Measurements from ENCODE around the gene GALNT5. TPM values are rescaled to one million over a fixed set of nuclear protein-coding genes. Genes with fewer than 3 reads are reported as not detected.

GALNT5 gene
- polyA plus RNA-seq, 4 donors: 0.36 to 0.58 (median 0.52) TPM

DNA sequence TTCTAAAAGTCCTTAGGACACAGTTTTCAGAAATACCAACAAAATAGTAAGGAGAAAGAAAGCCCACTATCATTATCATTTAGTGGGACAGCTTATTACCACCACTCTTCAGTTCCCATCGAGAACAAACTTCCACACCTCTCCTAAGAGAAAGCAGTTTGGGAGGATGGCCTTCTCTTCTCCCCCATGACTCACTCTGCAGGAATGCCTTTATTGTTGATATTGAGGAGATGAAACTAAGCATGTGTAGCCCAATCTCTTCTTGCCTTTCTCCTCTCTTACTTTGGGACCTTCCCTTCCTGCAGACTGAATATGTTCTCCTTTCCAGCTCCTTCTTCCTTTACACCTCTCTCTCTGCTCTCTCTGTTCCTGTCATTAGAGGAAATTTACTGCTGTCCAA is 98.1 kb downstream of the GALNT5 start:
- DNase-seq (ENCODE audit: low read depth in 4 of 4, low spot score in 3 of 4): no peak

DNA sequence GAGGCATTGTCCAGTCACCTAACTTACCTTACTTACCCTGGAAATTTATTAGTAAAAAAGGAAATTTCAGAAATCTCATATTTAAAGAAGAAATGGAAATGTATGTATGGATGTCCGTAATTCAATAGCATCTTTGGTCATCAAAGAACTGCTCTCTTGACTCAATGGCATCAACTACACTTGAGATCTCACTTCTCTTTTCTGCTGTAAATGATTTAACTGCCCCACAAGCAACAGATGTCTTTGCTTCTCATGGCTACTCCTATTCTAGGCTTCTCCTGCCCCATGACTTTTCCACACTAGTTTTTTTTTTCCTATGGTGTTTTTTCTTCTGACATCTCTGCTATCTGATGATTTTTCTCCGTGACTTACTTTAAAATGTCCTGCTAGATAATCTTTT is 102.1 kb downstream of the GALNT5 start:
- no peak for DNase-seq (ENCODE audit: low read depth in 4 of 4, low spot score in 3 of 4)

DNA sequence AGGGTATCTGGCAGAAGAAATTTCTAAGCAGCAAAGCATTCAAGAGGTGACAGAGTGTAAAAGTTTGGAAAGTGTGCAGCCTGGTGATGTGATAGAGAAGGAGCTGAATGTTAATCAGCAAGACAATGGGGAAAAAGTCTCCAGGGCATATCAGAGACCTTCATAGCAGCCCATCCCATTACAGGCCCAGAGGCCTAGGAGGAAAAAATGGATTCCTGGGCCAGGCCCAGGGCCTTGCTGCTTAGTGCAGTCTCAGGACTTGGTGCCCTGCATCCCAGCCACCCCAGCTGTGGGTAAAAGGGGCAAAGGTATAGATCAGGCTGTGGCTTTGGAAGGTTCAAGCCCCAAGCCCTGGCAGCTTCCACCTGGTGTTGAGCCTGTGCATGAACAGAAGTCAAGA is 104.0 kb downstream of the GALNT5 start:
- no peak for DNase-seq (ENCODE audit: low read depth in 4 of 4, low spot score in 3 of 4)

DNA sequence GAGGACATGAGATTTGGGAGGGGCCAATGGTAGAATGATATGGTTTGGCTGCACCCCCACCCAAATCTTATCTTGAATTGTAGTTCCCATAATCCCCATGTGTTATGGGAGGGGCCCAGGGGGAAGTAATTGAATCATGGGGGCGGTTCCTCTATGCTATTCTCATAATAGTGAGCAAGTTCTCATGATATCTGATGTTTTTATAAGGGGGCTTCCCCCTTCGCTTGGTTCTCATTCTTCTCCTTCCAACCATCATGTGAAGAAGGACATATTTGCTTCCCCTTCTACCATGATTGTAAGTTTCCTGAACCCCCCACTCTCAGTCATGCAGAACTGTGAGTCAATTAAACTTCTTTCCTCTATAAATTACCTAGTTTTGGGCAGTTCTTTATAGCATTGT is 105.1 kb downstream of the GALNT5 start:
- DNase-seq (ENCODE audit: low read depth in 4 of 4, low spot score in 3 of 4): no peak

DNA sequence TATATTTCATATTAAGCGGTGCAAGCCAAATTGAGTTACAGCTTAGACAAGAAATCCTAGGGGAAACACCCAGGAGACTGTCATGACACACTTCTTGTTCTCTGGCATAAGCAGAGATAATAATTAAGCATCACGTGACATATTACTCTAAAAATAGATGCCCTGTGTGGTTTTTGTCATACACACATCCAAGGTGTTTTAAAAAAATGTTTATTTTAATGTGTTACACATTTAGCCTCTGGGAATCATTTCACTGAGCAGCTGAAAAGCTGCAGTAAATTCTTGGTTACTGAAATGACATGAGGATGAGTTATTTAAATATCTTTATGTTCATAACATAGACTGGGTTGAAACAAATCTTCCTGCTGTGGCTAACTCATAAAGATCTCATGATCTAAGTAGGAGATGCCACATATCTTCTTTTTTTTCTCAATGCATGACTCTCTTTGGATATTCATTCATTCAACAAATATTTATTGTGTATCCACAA is 106.2 kb downstream of the GALNT5 start:
- DNase-seq (ENCODE audit: low read depth in 4 of 4, low spot score in 3 of 4): no peak

Other genes starting within 250 kb of the GALNT5 start
- under 1 TPM; 0.06 to 0.18 (median 0.11) TPM for gene ERMN, start 68.1 kb downstream of the GALNT5 start, polyA plus RNA-seq (ENCODE audit: insufficient read length in 4 of 4)
- 1 to 10 TPM; 1.8 to 2.2 (median 1.9) TPM for gene CYTIP, start 186.4 kb downstream of the GALNT5 start, polyA plus RNA-seq (ENCODE audit: insufficient read length in 4 of 4)